ENCODE results near the gene UPK3BL1.
"Not testable (repeated sequence)": the region's sequence is repeated elsewhere in the genome, so short reads cannot be mapped to it uniquely, and the experiment has no call there.

The UPK3BL1 gene

DNA sequence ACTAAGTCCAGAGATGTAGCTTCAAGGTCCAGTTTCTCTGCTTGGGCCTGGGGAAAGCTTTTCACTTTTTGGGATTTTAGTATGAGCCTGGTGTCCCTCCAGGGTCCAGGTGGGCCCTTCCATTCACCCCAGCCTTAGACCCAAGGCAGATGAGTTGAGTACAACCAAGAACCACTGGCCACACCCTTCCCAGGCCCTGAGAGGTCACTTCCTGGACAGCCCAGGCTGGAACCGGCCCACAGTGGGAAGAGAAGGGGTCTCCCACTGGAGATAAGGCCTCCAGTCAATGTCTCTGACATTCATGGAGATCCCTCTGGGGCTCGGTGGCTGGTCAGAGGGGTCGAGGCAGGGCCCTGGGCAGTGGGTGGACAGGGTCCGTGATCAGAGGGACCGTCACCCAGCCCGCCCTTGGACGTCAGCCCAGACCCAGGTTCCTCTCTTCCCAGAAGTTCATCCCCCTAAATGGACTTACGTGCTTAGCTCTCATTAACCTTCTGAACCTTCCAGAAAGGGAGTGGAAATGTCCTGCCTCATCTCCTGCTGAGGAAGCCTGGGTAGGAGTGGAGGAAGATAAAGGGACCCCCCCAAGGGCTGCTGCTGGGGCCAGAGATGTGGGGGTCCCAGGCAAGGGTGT lies 15.2 kb downstream of the UPK3BL1 start:
- not testable (repeated sequence) for DNase-seq

GRCh38 chr7:102618122-102618521 lies 24.5 kb downstream of the UPK3BL1 start:
- not testable (repeated sequence) for DNase-seq

- DNase-seq: not testable (repeated sequence)
Measured at GRCh38 chr7:102616507-102617125, 26.0 kb downstream of the UPK3BL1 start, which contains the start of gene RASA4. RASA4 (minus strand) TSS chr7:102616756; CDS start chr7:102616689, 67 bp downstream.

- DNase-seq: not testable (repeated sequence)
Measured at GRCh38 chr7:102615930-102616329, 26.7 kb downstream of the UPK3BL1 start.

DNA sequence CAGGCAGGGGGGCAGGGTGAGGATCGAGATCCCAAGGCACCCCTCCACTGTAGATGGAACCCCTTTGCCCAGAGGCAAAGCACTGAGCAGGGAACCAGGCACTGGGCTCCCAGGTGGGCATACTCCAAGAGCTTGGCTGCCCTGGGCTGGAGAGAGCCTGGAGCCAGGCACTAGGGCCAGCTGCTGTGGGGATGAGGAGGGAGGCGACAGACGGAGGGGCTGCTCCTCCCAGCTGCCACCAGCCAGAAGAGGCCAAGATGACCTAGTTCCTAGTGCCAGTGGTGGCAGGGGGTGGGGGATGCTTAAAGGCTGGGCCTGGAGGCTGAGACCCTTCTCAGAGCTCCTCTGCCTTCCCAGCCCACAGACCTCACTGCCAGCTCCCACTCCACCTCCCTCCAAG lies 27.7 kb downstream of the UPK3BL1 start:
- DNase-seq: not testable (repeated sequence)

GRCh38 chr7:102614346-102614697 lies 28.3 kb downstream of the UPK3BL1 start:
- DNase-seq: not testable (repeated sequence)

- DNase-seq: not testable (repeated sequence)
Measured at GRCh38 chr7:102613575-102614345, 28.8 kb downstream of the UPK3BL1 start.

DNA sequence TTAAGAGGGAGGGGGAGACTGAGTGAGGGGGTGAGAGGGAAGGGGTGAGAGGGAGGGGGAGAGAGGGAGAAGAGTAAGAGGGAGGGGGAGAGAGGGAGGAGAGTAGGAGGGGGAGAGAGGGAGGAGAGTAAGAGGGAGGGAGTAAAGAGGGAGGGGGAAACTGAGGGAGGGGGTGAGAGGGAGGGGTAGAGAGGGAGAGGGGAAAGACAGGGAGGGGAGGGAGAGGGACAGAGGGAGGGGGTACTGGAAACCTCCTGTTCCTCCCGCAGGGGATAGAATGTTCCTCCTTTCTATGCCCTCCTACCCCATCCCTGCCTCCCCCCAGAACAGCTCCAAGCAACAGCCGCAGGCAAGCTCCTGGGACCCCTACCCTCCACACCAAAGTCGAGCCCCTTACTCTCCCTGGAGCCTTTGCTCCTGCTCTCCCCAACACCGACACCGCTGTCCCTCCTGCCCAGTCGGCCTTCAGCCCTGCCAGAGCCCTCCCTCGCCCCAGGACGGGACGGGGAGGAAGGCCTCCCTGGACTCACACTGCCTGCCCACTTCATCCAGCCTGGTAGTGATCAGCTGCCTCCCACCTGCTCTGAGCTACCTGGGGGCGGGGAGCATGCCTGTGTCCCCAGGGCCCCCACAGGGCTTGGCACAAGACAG lies 30.8 kb downstream of the UPK3BL1 start:
- DNase-seq: not testable (repeated sequence)

- DNase-seq: not testable (repeated sequence)
Measured at GRCh38 chr7:102611013-102611674, 31.4 kb downstream of the UPK3BL1 start.

DNA sequence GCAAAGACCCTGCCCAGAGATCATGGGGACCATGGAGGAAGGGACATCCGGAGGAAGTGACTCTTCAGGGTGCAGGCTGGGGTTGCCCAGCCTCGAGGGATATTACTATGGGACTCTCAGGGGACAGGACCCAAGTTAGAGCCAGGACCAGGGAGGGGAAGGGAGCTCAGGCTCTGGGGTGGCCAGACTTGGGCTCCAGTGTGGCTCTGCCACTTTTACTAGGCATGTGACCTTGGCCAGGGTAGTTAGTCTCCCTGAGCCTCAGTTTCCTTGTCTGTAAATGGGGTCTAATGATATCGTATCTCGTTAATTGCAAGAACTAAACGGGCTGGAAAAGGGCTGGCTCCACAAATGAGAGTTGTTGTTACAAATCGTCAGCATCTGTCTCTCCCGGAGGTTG lies 32.1 kb downstream of the UPK3BL1 start:
- DNase-seq: not testable (repeated sequence)

DNA sequence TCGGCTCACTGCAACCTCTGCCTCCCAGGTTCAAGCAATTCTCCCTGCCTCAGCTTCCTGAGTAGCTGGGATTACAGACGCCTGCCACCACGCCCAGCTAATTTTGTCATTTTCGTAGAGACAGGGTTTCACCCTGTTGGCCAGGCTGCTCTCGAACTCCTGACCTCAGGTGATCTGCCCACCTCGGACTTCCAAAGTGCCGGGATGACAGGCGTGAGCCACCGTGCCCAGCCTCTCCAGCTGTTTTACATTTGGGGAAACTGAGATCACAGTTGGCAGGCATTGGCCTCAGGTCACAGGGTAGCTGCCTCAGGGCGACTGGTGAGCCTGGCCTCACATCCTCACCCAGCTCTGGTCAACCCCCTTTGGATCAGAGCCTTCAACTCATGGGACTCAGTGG lies 32.9 kb downstream of the UPK3BL1 start:
- DNase-seq: not testable (repeated sequence)

DNA sequence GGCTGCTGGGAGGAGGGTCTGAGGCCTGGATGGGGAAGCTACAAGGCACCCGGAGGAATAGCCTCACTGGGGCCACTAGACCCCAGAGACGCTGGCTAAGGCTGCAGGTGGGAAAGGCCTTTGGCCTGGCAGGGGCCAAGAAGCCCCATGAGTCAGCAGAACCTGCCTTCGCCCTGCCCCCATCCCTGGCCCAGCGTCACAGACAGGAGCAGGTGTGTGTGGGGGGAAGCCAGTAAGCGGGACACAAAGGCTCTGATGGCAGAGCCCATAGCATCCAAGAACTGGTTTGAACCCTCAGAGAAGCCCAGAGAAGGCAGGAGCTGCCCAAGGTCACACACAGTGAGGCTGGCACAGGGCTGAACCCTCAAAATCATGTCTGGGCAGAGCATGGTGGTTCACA lies 35.7 kb downstream of the UPK3BL1 start:
- DNase-seq: not testable (repeated sequence)

GRCh38 chr7:102604431-102605145 lies 38.0 kb downstream of the UPK3BL1 start:
- DNase-seq: not testable (repeated sequence)

GRCh38 chr7:102602317-102602716 lies 40.3 kb downstream of the UPK3BL1 start:
- not testable (repeated sequence) for DNase-seq

GRCh38 chr7:102599699-102600098 lies 42.9 kb downstream of the UPK3BL1 start:
- not testable (repeated sequence) for DNase-seq

DNA sequence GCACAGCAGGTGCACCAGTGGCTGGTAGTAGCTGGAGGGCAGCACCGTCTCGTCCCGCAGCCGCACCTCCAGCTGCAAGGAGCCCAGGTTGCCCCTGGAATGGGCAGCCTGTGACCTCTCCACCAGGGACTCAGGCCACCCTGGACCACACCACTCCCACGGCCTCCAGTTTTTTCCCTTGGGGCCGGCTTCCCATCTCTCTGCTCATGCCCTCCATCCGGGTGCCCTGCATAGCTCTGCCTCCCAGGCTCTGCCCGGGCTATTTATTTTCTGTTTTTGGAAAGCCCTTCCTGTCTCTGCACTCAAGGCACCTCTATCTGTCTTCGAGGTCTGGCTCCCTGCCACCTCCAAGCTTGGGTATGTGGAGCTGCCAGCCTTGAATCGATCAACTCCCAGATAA lies 46.6 kb downstream of the UPK3BL1 start:
- not testable (repeated sequence) for DNase-seq

GRCh38 chr7:102593637-102594334 lies 48.8 kb downstream of the UPK3BL1 start:
- not testable (repeated sequence) for DNase-seq

GRCh38 chr7:102592477-102593019 lies 50.0 kb downstream of the UPK3BL1 start:
- not testable (repeated sequence) for DNase-seq

GRCh38 chr7:102589857-102590256 lies 52.7 kb downstream of the UPK3BL1 start:
- DNase-seq: not testable (repeated sequence)

All from Kasumi-1 (cell line).